TTC549 (cell line): ENCODE results near the gene WNT5B.

Experiments
- FAIRE-seq: peaks from 2 replicates; lab custom pipeline; 2012; peaks lifted over from hg19 to GRCh38; lab: Jason Lieb, UNC

WNT5B gene

GRCh38 chr12:1651946-1652345, 22.9 kb downstream of the WNT5B start:
- FAIRE-seq: no peak

DNA sequence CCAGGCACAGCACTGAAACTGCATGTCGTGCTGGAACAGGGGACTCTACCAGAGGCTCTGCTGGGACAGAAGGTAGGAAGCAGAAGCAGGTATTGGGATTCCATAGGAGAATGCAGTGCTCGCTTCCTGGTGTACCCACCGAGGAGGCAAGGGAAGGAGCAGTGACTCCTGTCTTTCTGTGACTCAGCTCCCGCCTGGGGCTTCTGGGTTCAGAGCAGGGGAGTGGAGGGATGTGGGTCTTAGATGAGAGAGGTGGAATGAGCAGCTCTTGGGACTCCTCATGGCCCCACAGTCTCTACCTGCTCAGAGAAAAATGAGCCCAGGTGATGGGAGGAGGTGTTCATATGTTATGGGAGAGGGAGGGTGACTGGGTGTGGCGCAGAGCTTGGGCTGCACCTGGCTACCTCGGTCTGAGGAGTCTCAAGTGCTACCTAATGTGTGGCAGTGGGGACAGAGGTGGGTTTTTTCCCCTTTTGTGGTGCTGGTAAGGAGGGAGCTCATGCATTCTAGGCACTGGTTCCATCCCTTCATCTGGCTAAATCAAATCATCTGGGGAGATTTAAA, 26.3 kb downstream of the WNT5B start:
- FAIRE-seq: no peak

GRCh38 chr12:1656902-1657301, 27.9 kb downstream of the WNT5B start:
- FAIRE-seq: no peak

GRCh38 chr12:1657688-1658087, 28.7 kb downstream of the WNT5B start:
- no peak for FAIRE-seq

- no peak for FAIRE-seq
Measured at GRCh38 chr12:1660304-1661187, 31.5 kb downstream of the WNT5B start.

DNA sequence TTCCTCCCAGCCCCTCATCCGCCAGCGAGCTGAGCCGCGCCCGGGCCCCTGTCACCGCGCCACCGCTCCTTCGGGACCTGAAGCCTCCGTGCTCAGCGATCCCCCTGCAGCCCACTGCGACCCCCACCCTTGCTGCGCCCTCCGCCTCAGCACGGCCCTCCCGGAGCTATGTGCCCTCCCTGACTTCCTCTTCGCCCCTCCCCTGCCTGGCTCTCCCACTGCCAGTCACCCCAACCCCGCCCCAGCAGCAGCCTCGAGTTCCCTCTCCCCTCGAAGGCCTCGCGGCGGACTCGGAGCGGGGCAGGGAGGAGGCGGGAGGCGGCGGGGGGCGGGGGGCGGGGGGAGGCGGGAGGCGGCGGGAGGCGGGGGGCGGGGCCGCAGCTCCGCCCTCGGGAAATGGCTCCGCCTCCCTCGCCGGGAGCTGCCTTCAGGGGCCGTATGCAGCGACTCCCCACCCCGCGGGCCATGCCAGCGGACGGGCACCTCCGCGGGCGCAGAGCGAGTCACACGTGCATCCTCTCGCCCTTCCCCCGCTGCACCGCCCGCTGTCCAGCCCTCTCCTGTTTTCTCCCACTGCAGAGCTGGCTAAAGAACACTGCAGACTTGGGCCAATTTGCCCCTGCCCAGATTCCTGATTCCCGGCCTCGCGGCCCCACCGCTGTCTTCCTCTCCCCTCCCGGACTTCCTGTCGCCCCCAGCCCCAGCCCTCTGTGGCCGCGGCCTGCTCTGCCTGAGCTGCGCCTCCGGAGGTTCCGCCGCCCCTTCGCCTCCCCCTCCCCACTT, 32.7 kb downstream of the WNT5B start:
- no peak for FAIRE-seq

DNA sequence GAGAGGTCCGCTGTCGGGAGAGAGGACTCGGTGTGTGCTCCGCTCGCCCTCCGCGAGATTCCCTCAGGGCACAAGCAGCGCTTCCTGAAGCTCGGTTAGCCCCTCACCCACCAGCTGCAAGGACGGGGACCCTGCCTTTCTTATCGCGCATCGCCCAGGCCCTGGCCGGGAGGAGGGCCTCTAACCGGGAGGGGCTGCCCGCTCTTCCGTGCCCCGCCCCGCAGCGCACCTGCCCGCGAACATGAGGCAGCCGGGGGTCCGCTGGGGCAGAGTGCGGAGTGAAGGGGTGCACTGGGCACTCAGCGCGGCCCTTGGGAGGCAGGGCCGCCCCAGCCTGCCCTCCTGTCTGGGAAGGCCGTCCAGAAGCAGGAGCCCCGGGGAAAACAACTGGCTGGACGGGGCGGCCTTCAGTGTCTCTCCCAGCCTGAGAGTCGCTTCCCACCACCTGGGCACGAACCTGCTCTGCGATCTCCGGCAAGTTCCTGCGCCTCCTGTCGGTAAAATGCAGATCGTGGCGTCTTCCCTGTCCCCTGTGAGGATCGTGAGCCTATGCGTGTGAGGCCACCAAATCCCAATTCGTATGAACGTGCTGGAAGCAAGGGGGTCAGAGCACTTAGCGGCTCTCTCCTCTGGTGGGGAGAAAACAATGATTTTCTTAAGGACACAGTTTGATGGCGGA, 33.9 kb downstream of the WNT5B start:
- FAIRE-seq: no peak

GRCh38 chr12:1663440-1664132, 34.6 kb downstream of the WNT5B start:
- FAIRE-seq: no peak

- no peak for FAIRE-seq
Measured at GRCh38 chr12:1665366-1665765, 36.3 kb downstream of the WNT5B start.

DNA sequence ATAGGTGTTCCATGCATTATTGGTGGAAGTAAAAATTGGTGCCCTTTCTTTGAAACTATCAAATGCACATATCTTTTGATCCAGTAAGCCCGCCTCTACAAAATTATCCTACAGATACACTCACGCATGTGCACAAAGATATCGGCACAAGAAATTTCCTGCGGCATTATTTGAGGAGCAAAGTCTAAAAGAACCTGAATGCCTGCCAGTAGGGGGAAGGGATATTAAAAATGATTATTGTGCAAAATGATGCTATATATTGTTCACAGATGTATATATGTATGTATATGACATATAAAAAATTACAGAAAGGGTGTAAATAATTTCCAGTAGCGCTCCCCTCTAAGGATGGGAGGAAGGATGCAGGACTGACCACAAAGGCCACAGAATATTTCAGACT, 37.2 kb downstream of the WNT5B start:
- no peak for FAIRE-seq

DNA sequence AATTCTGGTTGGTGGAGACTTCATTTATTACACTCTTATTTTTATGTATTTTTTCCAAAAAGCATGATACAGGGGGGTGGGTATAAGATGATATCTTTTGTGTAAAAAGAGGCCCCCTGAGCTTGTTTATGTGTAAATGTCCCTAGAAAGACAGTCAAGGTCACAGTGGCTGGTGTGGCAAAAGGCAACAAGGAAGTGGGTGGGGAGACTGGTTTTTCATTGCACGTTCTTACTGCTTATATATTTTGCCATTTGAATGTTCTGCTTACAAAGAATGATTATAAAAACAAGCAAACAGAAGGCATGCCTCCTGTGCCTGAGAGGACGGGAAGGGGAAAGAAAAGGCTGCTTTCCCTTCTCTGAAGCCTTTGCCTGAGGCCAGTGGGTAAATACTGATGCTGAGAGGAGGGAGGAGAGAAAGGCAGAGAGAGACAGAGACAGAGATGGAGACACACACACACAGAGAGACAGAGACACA, 37.7 kb downstream of the WNT5B start:
- FAIRE-seq: no peak

GRCh38 chr12:1668833-1669543, 40.0 kb downstream of the WNT5B start:
- FAIRE-seq: no peak

GRCh38 chr12:1670358-1671268, 41.6 kb downstream of the WNT5B start:
- no peak for FAIRE-seq

GRCh38 chr12:1676043-1676442, 47.0 kb downstream of the WNT5B start:
- FAIRE-seq: no peak

- no peak for FAIRE-seq
Measured at GRCh38 chr12:1680804-1681492, 51.9 kb downstream of the WNT5B start.

DNA sequence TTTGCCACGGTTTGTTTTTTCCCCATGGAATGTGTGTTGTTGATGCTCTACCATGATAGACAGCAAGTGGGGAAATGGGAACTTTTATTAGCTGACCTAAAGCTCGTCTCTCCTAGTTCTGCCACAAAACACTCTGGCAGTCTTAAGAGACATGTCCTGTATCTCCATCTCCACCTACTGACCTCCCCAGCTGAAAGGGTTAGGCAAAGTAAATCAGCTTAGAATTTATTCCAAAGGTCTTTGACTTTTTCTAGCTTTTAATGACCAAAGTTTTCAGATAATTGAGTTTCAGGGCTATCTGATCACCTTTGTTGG, 52.4 kb downstream of the WNT5B start:
- no peak for FAIRE-seq

DNA sequence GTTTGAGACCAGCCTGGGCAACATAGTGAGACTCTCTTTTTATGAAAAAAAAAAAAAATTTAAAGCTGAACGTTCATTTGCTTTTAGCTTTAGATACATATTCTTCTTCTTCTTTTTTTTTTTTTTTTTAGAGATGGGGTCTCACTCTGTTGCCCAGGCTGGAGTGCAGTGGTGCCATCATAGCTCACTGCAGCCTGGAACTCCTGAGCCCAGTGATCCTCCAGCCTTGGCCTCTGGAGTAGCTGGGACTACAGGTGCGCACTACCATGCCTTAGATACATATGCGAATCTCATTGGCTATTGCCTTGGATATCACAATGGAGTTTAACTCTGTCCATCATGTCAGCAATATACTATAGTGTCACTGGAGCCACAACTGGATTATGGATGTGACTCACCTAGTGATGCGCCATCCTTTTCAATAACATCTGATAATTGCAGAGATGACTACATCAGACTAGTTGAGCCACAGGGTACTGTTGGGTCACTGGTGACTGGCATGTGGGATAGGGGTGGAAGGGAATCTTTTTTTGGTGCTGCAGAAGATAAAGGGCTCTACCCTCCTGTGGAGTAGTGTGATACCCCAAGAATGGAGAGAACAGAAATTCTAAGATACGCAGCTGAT, 59.2 kb downstream of the WNT5B start:
- no peak for FAIRE-seq

- no peak for FAIRE-seq
Measured at GRCh38 chr12:1690578-1691122, 61.6 kb downstream of the WNT5B start, which contains the start of gene ADIPOR2. TSS of gene ADIPOR2 (plus strand) at chr12:1691070. CDS start at chr12:1754344, 63,274 bp downstream.
